Right cardiac atrium (tissue), 5 donors: ENCODE data around the gene SLC25A53. TPM values are rescaled to one million over a fixed set of nuclear protein-coding genes. Genes with fewer than 3 reads are reported as not detected.

Experiments used
- ATAC-seq, 2 donors: fragments of 200-7000 bp; cut with Tn5 transposase; one replicate each; pipeline versions ENCODE4 v1.8.0 to v1.9.1; 2020; ENCODE audit warnings: moderate library complexity in 2 of 2, mild to moderate bottlenecking in 1 of 2
- DNase-seq, 3 donors: peaks; one replicate each; pipeline ENCODE4 v3.0.0-alpha.2; 2020
- H3K27ac ChIP-seq: one replicate; pipeline ENCODE4 v1.5.1; 2013; ENCODE audit warnings: mild to moderate bottlenecking, low read length, control low read depth, moderate library complexity
- H3K27me3 ChIP-seq: one replicate; pipeline ENCODE4 v1.6.1; 2013; ENCODE audit not compliant: control insufficient read depth, insufficient read depth
- H3K4me1 ChIP-seq: one replicate; pipeline ENCODE4 v1.6.1; 2013; ENCODE audit warnings: low read length; ENCODE audit not compliant: control insufficient read depth, insufficient read depth
- H3K4me3 ChIP-seq: one replicate; pipeline ENCODE4 v1.5.1; 2013; ENCODE audit warnings: low read length, control low read depth
- H3K9me3 ChIP-seq: one replicate; pipeline ENCODE4 v1.6.1; 2013; ENCODE audit warnings: low read length; ENCODE audit not compliant: control insufficient read depth
- WGBS: extraction: QIAGEN DNeasy Blood & Tissue Kit; methylation state at CpG from one replicate; pipeline ENCODE4 v1.1.7; 2013; 5-methylcytosine and 5-hydroxymethylcytosine counted together
- intact Hi-C, 4 donors: fragments of 100-400 bp; cut with DNase I; formaldehyde crosslinking; loops; one replicate each; pipeline versions ENCODE4 v1.11.0 to v1.14.0; 2022 to 2023
- polyA plus RNA-seq: library from polyadenylated mRNA; stranded (reverse); fragments of 200-250 nt; gene quantifications from one replicate; pipeline ENCODE4 v1.2.3, GENCODE V29; 2013
- total RNA-seq, 4 donors: library from RNA; stranded (reverse); fragmentation: NEBNext Ultra II Directional; extraction: Animal tissue kit (Norgen Biotek cat#: 25700); gene quantifications; one replicate each; pipeline ENCODE4 v1.2.1, GENCODE V29; 2021
- donor health status: healthy with polysubstance abuse.
- donor health status: DM: no; HTN: yes; CAD: no.
- donor health status: DM: no; HTN: no; CAD: no.
- donor health status: DM: no; HTN: yes; CAD: no; lungs with severe emphysema.
- donor health status: DM: yes; HTN: yes; CAD: no.

SLC25A53 gene
- total and polyA plus RNA-seq, 5 donors = 7.8 to 14.7 (median 12.4) TPM

GRCh38 chrX:104172121-104172520, 15.3 kb upstream of the SLC25A53 start:
- H3K4me3 ChIP-seq = no peak overlapping the region
- intact Hi-C loops = no loop called here
- H3K4me1 ChIP-seq = no peaks in the 10 kb centered on the region
- no peak for DNase-seq
- ATAC-seq = no peak
- WGBS = 75% methylated on average over 6 of the region's 6 CpGs
- H3K27me3 ChIP-seq = no peaks in the 10 kb centered on the region
- H3K27ac ChIP-seq = no peak overlapping the region
- H3K9me3 ChIP-seq = no peaks in the 10 kb centered on the region

GRCh38 chrX:104168127-104168526, 11.3 kb upstream of the SLC25A53 start:
- ATAC-seq (no peak), DNase-seq (no peak)
- Histone ChIP-seq H3K9me3 (no peaks in the 10 kb centered on the region), H3K27ac (no peak overlapping the region), H3K4me1 (no peaks in the 10 kb centered on the region), H3K27me3 (no peaks in the 10 kb centered on the region), H3K4me3 (no peak overlapping the region)
- WGBS = 23% methylated on average over 1 of the region's 1 CpG
- intact Hi-C loops = no loop called here

GRCh38 chrX:104166735-104167436, 10.1 kb upstream of the SLC25A53 start:
- no peak for DNase-seq
- intact Hi-C loops = no loop called here
- no peak for ATAC-seq
- WGBS = under 1% methylated on average over 37 of the region's 37 CpGs
- Histone ChIP-seq H3K9me3 (no peaks in the 10 kb centered on the region), H3K27ac (peak overlapping the region; percentile 91), H3K4me3 (peak overlapping the region; percentile 94), H3K4me1 (no peaks in the 10 kb centered on the region), H3K27me3 (no peaks in the 10 kb centered on the region)

DNA sequence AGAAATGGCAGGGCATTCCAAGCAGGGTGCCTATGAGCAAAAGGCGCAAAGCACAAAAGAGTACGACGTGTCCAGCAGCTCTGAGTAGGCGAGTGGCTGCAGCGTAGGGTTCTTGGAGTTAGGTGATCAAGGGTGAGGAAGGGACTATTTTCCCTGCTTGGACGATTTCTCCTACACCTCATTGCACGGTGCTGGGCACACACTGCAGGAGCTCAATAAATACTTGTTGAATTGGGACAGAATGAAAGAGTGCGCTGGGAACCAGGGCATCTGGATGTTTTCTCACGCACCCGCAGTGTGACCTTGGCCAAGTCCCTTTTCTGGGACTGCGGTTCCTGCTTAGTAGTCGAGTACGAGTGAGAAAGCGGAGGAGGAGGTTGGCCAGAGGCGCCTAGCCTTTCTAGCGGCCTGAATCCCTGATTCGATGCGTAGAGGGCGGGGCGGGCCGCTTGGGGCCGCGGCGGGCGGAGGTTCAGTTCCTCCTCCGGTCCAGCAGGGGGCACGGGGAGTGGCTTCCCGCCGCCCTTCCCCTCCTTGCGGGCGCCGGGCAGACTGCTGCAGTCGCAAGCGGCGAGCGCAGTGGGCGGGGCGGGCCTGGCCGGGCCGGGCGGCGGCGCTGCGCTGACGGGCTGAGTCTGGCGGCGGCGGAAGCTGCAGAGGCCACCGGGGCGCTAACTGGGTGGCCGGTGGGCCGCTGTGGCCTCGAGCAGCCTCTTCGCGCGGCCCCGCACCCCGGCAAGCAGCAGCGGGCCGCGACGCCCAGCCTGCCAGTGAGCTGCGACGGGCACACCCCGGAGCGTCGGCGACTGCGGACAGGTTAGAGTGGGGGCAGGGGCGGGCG, 9.3 kb upstream of the SLC25A53 start, which contains the start of gene FAM199X:
Gene FAM199X (plus strand): TSS at position 560 of the 841 bp plus-strand sequence. CDS start 333 bp downstream, outside the sequence.
- peak within 1 kb of the TSS; percentile 94 for H3K4me3 ChIP-seq
- H3K4me1 ChIP-seq = no peaks in the 10 kb centered on the region
- DNase-seq = peak; percentile 91 to 96 (median 95)
- peak; percentile 99 for ATAC-seq
- peak within 1 kb of the TSS; percentile 91 for H3K27ac ChIP-seq
- H3K9me3 ChIP-seq = no peaks in the 10 kb centered on the region
- H3K27me3 ChIP-seq = no peaks in the 10 kb centered on the region
- under 1% methylated on average over 53 of the region's 71 CpGs for WGBS
- intact Hi-C loops = no loop called here

GRCh38 chrX:104151037-104151436, 5.8 kb downstream of the SLC25A53 start:
- Histone ChIP-seq H3K4me3 (no peak overlapping the region), H3K4me1 (no peaks in the 10 kb centered on the region), H3K27me3 (no peaks in the 10 kb centered on the region), H3K27ac (no peak overlapping the region), H3K9me3 (no peaks in the 10 kb centered on the region)
- intact Hi-C loops = no loop called here
- ATAC-seq (no peak), DNase-seq (no peak)
- WGBS = 14% methylated on average over 1 of the region's 1 CpG

GRCh38 chrX:104141087-104141760, 15.6 kb downstream of the SLC25A53 start:
- H3K27me3 ChIP-seq = no peaks in the 10 kb centered on the region
- intact Hi-C loops = no loop called here
- ATAC-seq = no peak
- peaks cover under 1% of the 10 kb centered on the region for H3K4me1 ChIP-seq
- H3K9me3 ChIP-seq = no peaks in the 10 kb centered on the region
- no peak overlapping the region for H3K27ac ChIP-seq
- H3K4me3 ChIP-seq = no peak overlapping the region
- 87% methylated on average over 8 of the region's 8 CpGs for WGBS
- DNase-seq = no peak

DNA sequence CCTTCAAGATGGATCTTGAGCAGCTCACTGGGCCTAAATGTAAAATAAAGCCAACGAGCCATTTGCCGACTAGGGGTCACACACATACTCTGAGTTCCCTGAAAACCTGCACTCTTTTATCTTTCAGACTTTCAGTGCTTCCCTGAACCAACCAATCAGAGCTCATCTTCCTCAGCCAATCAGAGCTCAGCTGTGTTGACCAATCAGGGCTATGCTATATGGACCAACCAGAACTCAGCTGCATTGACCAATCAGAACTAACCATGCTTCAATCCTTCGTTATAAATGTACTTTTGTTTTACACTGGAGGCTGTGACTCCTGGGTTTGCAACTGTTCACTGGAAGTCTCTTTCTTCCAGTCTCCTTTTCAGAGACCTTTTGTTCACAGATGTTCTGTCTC, 19.3 kb downstream of the SLC25A53 start:
- no peaks in the 10 kb centered on the region for H3K9me3 ChIP-seq
- intact Hi-C loops = loop anchor here in 2 of 4 donors (10.0 kb wide), 1 partner anchor 293 kb away; no protein-coding TSS in a partner anchor
- no peak overlapping the region for H3K4me3 ChIP-seq
- H3K27ac ChIP-seq = no peak overlapping the region
- H3K4me1 ChIP-seq = peaks cover 1% of the 10 kb centered on the region
- DNase-seq (no peak), ATAC-seq (no peak)
- no peaks in the 10 kb centered on the region for H3K27me3 ChIP-seq
- WGBS = 83% methylated on average over 3 of the region's 3 CpGs

DNA sequence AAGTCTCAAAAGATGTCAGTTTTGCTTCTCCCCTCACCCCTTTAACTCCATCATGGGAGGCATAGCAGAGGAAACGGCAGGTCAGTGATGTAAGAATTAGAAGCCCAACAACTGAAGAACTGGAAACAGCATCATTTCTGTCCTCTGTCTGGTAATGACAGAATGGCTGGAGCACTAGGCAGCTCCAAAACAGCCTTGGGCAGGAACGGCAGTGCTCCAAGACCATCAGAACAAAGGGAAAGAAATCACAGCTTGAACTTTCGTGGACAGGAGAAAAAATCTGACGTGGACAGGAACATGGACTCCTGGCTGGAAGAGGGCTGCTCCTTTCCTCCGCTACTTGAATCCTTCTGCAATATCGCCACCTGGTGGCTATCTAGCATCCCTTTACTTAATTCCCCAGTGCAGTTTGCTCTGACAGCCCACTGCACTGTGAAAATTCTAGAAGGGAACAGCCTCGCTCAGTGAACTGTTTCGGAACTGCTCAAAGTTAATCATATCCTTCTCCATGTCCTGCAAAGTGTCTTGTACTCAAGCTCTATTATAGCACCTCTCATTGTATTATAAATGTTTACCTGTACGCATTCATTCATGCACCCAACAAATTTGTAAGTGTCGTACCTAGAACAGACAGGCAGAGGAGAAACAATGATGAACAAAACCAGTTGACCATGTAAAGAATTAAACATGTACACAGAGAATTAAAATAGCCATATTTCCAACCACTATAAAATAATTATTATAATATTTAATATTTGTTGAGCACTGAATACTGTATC, 20.4 kb downstream of the SLC25A53 start:
- Histone ChIP-seq H3K27me3 (no peaks in the 10 kb centered on the region), H3K4me3 (peak overlapping the region; percentile 52), H3K9me3 (no peaks in the 10 kb centered on the region), H3K27ac (peak overlapping the region; percentile 67), H3K4me1 (peaks cover 1% of the 10 kb centered on the region)
- WGBS = 20% methylated on average over 10 of the region's 10 CpGs
- peak; percentile 90 to 94 for ATAC-seq
- peak in 2 of 3 donors; percentile 51 to 67 for DNase-seq
- intact Hi-C loops = loop anchor here in 3 of 4 donors (1.0 to 10.0 kb wide), 2 partner anchors 38 to 292 kb away; no protein-coding TSS in a partner anchor

GRCh38 chrX:104135677-104136076, 21.1 kb downstream of the SLC25A53 start:
- DNase-seq (no peak), ATAC-seq (no peak)
- Histone ChIP-seq H3K27ac (no peak overlapping the region), H3K4me3 (no peak overlapping the region), H3K4me1 (peaks cover 1% of the 10 kb centered on the region), H3K9me3 (no peaks in the 10 kb centered on the region), H3K27me3 (no peaks in the 10 kb centered on the region)
- WGBS = 92% methylated on average over 1 of the region's 1 CpG
- intact Hi-C loops = loop anchor here in 3 of 4 donors (1.0 to 10.0 kb wide), 2 partner anchors 37 to 291 kb away; no protein-coding TSS in a partner anchor

DNA sequence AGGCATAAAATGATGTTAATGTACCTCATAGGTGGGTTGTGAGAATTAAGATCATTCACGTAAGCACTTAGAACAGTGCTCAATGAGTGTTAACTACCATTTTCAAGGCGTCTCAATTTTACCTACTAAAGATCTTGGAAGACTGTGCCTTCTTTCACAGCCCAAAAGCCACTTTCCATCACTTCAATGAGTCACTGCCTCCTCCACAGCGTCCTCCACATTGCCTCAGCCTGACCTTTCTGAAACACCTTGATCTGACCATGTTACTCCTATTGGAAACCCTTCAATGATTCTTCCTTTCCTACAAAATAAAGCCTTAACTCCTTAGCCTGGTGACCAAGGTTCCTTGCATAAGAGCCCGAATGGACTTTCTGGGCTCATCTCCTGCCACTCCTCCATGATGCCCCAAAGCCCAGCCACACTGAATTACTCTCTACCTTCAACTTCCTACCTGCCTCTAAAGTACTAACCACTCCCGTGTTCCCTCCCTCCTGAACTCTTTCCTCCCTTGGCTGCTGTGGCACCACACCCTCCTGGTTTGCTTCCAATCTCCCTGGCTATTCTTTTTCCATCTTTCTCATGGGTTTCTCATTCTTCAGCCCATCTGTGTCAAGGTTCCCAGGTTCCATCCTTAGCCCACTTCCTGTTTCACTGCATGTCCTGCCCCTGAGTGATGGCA, 22.1 kb downstream of the SLC25A53 start:
- ATAC-seq (no peak), DNase-seq (no peak)
- no peak overlapping the region for H3K27ac ChIP-seq
- no peaks in the 10 kb centered on the region for H3K9me3 ChIP-seq
- intact Hi-C loops = loop anchor here in 2 of 4 donors (10.0 kb wide), 1 partner anchor 290 kb away; no protein-coding TSS in a partner anchor
- peaks cover 1% of the 10 kb centered on the region for H3K4me1 ChIP-seq
- 87% methylated on average over 5 of the region's 5 CpGs for WGBS
- H3K4me3 ChIP-seq = no peak overlapping the region
- no peaks in the 10 kb centered on the region for H3K27me3 ChIP-seq
